ENCODE measurements around the gene CNTNAP2.

CNTNAP2 gene

GRCh38 chr7:146123715-146124114 lies 7.1 kb downstream of the CNTNAP2 start:
- H3K79me2 ChIP-seq (ENCODE audit: insufficient read depth, low read length): no peaks in the 10 kb centered on the region
- H3K4me3 ChIP-seq (ENCODE audit: insufficient read depth, low read length, poor library complexity, severe bottlenecking): no peak overlapping the region
- no peak overlapping the region for H3K9ac ChIP-seq (ENCODE audit: low read length)
- H4K20me1 ChIP-seq (ENCODE audit: low read depth, low read length): no peaks in the 10 kb centered on the region
- TF ChIP-seq, protein P1, sequence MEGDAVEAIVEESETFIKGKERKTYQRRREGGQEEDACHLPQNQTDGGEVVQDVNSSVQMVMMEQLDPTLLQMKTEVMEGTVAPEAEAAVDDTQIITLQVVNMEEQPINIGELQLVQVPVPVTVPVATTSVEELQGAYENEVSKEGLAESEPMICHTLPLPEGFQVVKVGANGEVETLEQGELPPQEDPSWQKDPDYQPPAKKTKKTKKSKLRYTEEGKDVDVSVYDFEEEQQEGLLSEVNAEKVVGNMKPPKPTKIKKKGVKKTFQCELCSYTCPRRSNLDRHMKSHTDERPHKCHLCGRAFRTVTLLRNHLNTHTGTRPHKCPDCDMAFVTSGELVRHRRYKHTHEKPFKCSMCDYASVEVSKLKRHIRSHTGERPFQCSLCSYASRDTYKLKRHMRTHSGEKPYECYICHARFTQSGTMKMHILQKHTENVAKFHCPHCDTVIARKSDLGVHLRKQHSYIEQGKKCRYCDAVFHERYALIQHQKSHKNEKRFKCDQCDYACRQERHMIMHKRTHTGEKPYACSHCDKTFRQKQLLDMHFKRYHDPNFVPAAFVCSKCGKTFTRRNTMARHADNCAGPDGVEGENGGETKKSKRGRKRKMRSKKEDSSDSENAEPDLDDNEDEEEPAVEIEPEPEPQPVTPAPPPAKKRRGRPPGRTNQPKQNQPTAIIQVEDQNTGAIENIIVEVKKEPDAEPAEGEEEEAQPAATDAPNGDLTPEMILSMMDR (IDR thresholded peaks at IDR 0.05; ENCODE audit: insufficient read depth, low read length, poor library complexity, severe bottlenecking): no peak
- no peak for TF ChIP-seq EZH2phosphoT487 (conservative IDR thresholded peaks at IDR 0.05; ENCODE audit: low read length)
- H3K9me2 ChIP-seq (replicated peaks; ENCODE audit: insufficient read depth, low read length): no peaks in the 10 kb centered on the region
- no peak overlapping the region for H2AFZ ChIP-seq (ENCODE audit: low read depth, low read length, severe bottlenecking)
- H3K4me2 ChIP-seq (ENCODE audit: low read depth, low read length, poor library complexity, severe bottlenecking): no peak overlapping the region
- no peaks in the 10 kb centered on the region for H3K27me3 ChIP-seq (ENCODE audit: low read length)
- H3K9me3 ChIP-seq (ENCODE audit: insufficient read depth, low read length): no peaks in the 10 kb centered on the region
- H3K36me3 ChIP-seq (ENCODE audit: low read length): no peaks in the 10 kb centered on the region
- H3F3A ChIP-seq (ENCODE audit: insufficient read depth): no peaks in the 10 kb centered on the region
- no peak overlapping the region for H3K27ac ChIP-seq (ENCODE audit: low read depth, low read length)

GRCh38 chr7:146126767-146127509 lies 10.3 kb downstream of the CNTNAP2 start:
- Histone ChIP-seq H4K20me1 (ENCODE audit: low read depth, low read length) (no peaks in the 10 kb centered on the region), H3K9me2 (replicated peaks; ENCODE audit: insufficient read depth, low read length) (no peaks in the 10 kb centered on the region), H3K79me2 (ENCODE audit: insufficient read depth, low read length) (no peaks in the 10 kb centered on the region), H2AFZ (ENCODE audit: low read depth, low read length, severe bottlenecking) (no peak overlapping the region), H3K9me3 (ENCODE audit: insufficient read depth, low read length) (no peaks in the 10 kb centered on the region), H3F3A (ENCODE audit: insufficient read depth) (no peaks in the 10 kb centered on the region), H3K36me3 (ENCODE audit: low read length) (no peaks in the 10 kb centered on the region), H3K27me3 (ENCODE audit: low read length) (no peaks in the 10 kb centered on the region), H3K27ac (ENCODE audit: low read depth, low read length) (no peak overlapping the region), H3K4me3 (ENCODE audit: insufficient read depth, low read length, poor library complexity, severe bottlenecking) (no peak overlapping the region), H3K9ac (ENCODE audit: low read length) (no peak overlapping the region), H3K4me2 (ENCODE audit: low read depth, low read length, poor library complexity, severe bottlenecking) (no peak overlapping the region)
- TF ChIP-seq, protein P1 (IDR thresholded peaks at IDR 0.05; ENCODE audit: insufficient read depth, low read length, poor library complexity, severe bottlenecking): no peak
- TF ChIP-seq EZH2phosphoT487 (conservative IDR thresholded peaks at IDR 0.05; ENCODE audit: low read length): no peak

DNA sequence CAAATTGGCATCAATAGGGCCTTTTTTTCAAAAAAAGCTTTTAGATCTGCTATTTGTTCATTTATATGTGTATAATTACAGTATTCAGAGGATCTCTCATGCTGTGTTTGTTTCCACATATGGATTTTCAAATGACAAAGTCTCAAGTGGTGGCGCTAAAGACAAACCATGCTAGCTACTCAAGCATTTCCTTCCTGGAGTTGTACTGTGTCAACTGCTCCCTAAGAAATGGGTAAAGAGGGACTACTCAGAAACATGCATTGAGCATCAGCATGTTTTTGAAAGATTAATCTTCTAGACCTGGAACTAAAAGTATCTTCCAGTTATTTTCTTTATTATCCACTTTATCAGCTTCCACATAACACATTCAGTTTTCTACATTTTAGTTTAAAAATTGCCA lies 12.7 kb downstream of the CNTNAP2 start:
- no peak overlapping the region for H3K27ac ChIP-seq (ENCODE audit: low read depth, low read length)
- no peak overlapping the region for H2AFZ ChIP-seq (ENCODE audit: low read depth, low read length, severe bottlenecking)
- no peak overlapping the region for H3K9ac ChIP-seq (ENCODE audit: low read length)
- no peaks in the 10 kb centered on the region for H3K9me2 ChIP-seq (replicated peaks; ENCODE audit: insufficient read depth, low read length)
- TF ChIP-seq, protein P1 (IDR thresholded peaks at IDR 0.05; ENCODE audit: insufficient read depth, low read length, poor library complexity, severe bottlenecking): no peak
- no peak for TF ChIP-seq EZH2phosphoT487 (conservative IDR thresholded peaks at IDR 0.05; ENCODE audit: low read length)
- no peaks in the 10 kb centered on the region for H3F3A ChIP-seq (ENCODE audit: insufficient read depth)
- no peaks in the 10 kb centered on the region for H3K79me2 ChIP-seq (ENCODE audit: insufficient read depth, low read length)
- no peak overlapping the region for H3K4me3 ChIP-seq (ENCODE audit: insufficient read depth, low read length, poor library complexity, severe bottlenecking)
- H3K27me3 ChIP-seq (ENCODE audit: low read length): no peaks in the 10 kb centered on the region
- no peak overlapping the region for H3K4me2 ChIP-seq (ENCODE audit: low read depth, low read length, poor library complexity, severe bottlenecking)
- no peaks in the 10 kb centered on the region for H3K9me3 ChIP-seq (ENCODE audit: insufficient read depth, low read length)
- H4K20me1 ChIP-seq (ENCODE audit: low read depth, low read length): no peaks in the 10 kb centered on the region
- H3K36me3 ChIP-seq (ENCODE audit: low read length): no peaks in the 10 kb centered on the region
